Smooth muscle cell (in vitro differentiated cells): ENCODE data around the gene ITPR2. TPM values are rescaled to one million over a fixed set of nuclear protein-coding genes. Genes with fewer than 3 reads are reported as not detected.

Experiments
- DNase-seq: peaks from one replicate; lab custom pipeline; 2025; ENCODE audit not compliant: unreplicated experiment; lab: John Stamatoyannopoulos, UW
- H2AFZ ChIP-seq: fragments of 200-600 bp; sonication (generic); 2 replicates; pipeline ENCODE4 v1.6.0; 2016; ENCODE audit warnings: antibody characterized with exemption, low read depth, mild to moderate bottlenecking
- H3F3A ChIP-seq: fragments of 200-600 bp; sonication (generic); 2 replicates; pipeline ENCODE4 v1.6.0; 2017; ENCODE audit warnings: antibody characterized with exemption, low read depth
- H3K27ac ChIP-seq: fragments of 200-600 bp; sonication (generic); 2 replicates; pipeline ENCODE4 v1.5.1; 2016; ENCODE audit warnings: low read depth, mild to moderate bottlenecking
- H3K27me3 ChIP-seq: fragments of 200-600 bp; sonication (generic); 2 replicates; pipeline ENCODE4 v1.6.1; 2016; ENCODE audit warnings: low read depth, mild to moderate bottlenecking
- H3K36me3 ChIP-seq: fragments of 200-600 bp; sonication (generic); 2 replicates; pipeline ENCODE4 v1.5.1; 2016; ENCODE audit warnings: low read depth
- H3K4me1 ChIP-seq: fragments of 200-600 bp; sonication (generic); 2 replicates; pipeline ENCODE4 v1.5.1; 2016; ENCODE audit warnings: low read depth
- H3K4me2 ChIP-seq: fragments of 200-600 bp; sonication (generic); 2 replicates; pipeline ENCODE4 v1.6.0; 2016; ENCODE audit warnings: mild to moderate bottlenecking
- H3K4me3 ChIP-seq: fragments of 200-600 bp; sonication (generic); 2 replicates; pipeline ENCODE4 v1.5.1; 2016; ENCODE audit warnings: mild to moderate bottlenecking
- H3K79me2 ChIP-seq: fragments of 200-600 bp; sonication (generic); 2 replicates; pipeline ENCODE4 v1.6.0; 2016; ENCODE audit warnings: low read depth, mild to moderate bottlenecking
- H3K9ac ChIP-seq: fragments of 200-600 bp; sonication (generic); 2 replicates; pipeline ENCODE4 v1.6.0; 2016; ENCODE audit warnings: low read depth
- H3K9me3 ChIP-seq: fragments of 200-600 bp; sonication (generic); replicated peaks from 2 replicates; pipeline ENCODE4 v1.5.1; 2016; ENCODE audit warnings: low read depth
- H4K20me1 ChIP-seq: fragments of 200-600 bp; sonication (generic); 2 replicates; pipeline ENCODE4 v1.6.0; 2016; ENCODE audit warnings: low read depth
- CTCF ChIP-seq: fragments of 200-600 bp; sonication (generic); IDR thresholded peaks from 2 replicates; pipeline ENCODE4 v1.5.1; 2017; ENCODE audit warnings: borderline replicate concordance, mild to moderate bottlenecking, antibody characterized with exemption; ENCODE audit not compliant: insufficient read depth, poor library complexity, severe bottlenecking
- WGBS: methylation state at CpG from one replicate; pipeline ENCODE4 v1.1.7; 2016; ENCODE audit warnings: low lambda C conversion rate; 5-methylcytosine and 5-hydroxymethylcytosine counted together
- polyA plus RNA-seq: library from polyadenylated mRNA; unstranded; fragments of >200 nt; fragmentation: Nextera tagmentation; extraction: Ambion mirVana; gene quantifications from 2 replicates; pipeline ENCODE4 v1.2.1, GENCODE V29; 2016
- total RNA-seq: library from RNA; depleted of rRNA; stranded (reverse); fragments of >200 nt; gene quantifications from 2 replicates; pipeline ENCODE4 v1.2.3, GENCODE V29; 2014

ITPR2 gene
- total and polyA plus RNA-seq, 2 experiments from 2014 or later: 6.8 to 17.4 TPM

GRCh38 chr12:26612203-26612602 is 220.8 kb downstream of the ITPR2 start:
- Histone ChIP-seq H2AFZ (no peak overlapping the region), H3K4me3 (no peak overlapping the region), H3K27ac (no peak overlapping the region), H3K9me3 (no peaks in the 10 kb centered on the region), H3K4me2 (no peak overlapping the region), H3F3A (no peaks in the 10 kb centered on the region), H3K4me1 (no peaks in the 10 kb centered on the region), H3K27me3 (no peaks in the 10 kb centered on the region), H4K20me1 (no peaks in the 10 kb centered on the region), H3K9ac (no peak overlapping the region), H3K36me3 (no peaks in the 10 kb centered on the region), H3K79me2 (no peaks in the 10 kb centered on the region)
- DNase-seq: no peak
- TF ChIP-seq CTCF: no peak
- WGBS: 85% methylated on average over 2 of the region's 2 CpGs

- H3K4me3 ChIP-seq: no peak overlapping the region
- H3K27me3 ChIP-seq: no peaks in the 10 kb centered on the region
- no peaks in the 10 kb centered on the region for H3F3A ChIP-seq
- no peaks in the 10 kb centered on the region for H3K36me3 ChIP-seq
- H2AFZ ChIP-seq: no peak overlapping the region
- H3K4me1 ChIP-seq: no peaks in the 10 kb centered on the region
- DNase-seq: no peak
- H3K9me3 ChIP-seq: no peaks in the 10 kb centered on the region
- no peak overlapping the region for H3K9ac ChIP-seq
- TF ChIP-seq CTCF: no peak
- WGBS: 90% methylated on average over 6 of the region's 6 CpGs
- H4K20me1 ChIP-seq: no peaks in the 10 kb centered on the region
- H3K27ac ChIP-seq: no peak overlapping the region
- no peaks in the 10 kb centered on the region for H3K79me2 ChIP-seq
- no peak overlapping the region for H3K4me2 ChIP-seq
These were observed 221.4 kb downstream of the ITPR2 start for GRCh38 chr12:26611598-26611997.

GRCh38 chr12:26610774-26611173 is 222.2 kb downstream of the ITPR2 start:
- WGBS: 98% methylated on average over 8 of the region's 8 CpGs
- Histone ChIP-seq H3K4me2 (no peak overlapping the region), H4K20me1 (no peaks in the 10 kb centered on the region), H3K27me3 (no peaks in the 10 kb centered on the region), H3K79me2 (no peaks in the 10 kb centered on the region), H2AFZ (no peak overlapping the region), H3K9ac (no peak overlapping the region), H3F3A (no peaks in the 10 kb centered on the region), H3K9me3 (no peaks in the 10 kb centered on the region), H3K27ac (no peak overlapping the region), H3K4me3 (no peak overlapping the region), H3K36me3 (no peaks in the 10 kb centered on the region), H3K4me1 (no peaks in the 10 kb centered on the region)
- DNase-seq: no peak
- TF ChIP-seq CTCF: no peak

GRCh38 chr12:26609986-26610385 is 223.0 kb downstream of the ITPR2 start:
- Histone ChIP-seq H3K9me3 (no peaks in the 10 kb centered on the region), H3K4me2 (no peak overlapping the region), H4K20me1 (no peaks in the 10 kb centered on the region), H3F3A (no peaks in the 10 kb centered on the region), H3K4me3 (no peak overlapping the region), H2AFZ (no peak overlapping the region), H3K27me3 (no peaks in the 10 kb centered on the region), H3K36me3 (no peaks in the 10 kb centered on the region), H3K9ac (no peak overlapping the region), H3K79me2 (no peaks in the 10 kb centered on the region), H3K4me1 (no peaks in the 10 kb centered on the region), H3K27ac (no peak overlapping the region)
- no peak for TF ChIP-seq CTCF
- DNase-seq: no peak
- WGBS: 96% methylated on average over 1 of the region's 1 CpG
